ENCODE measurements around the gene LIMK2. TPM values are rescaled to one million over a fixed set of nuclear protein-coding genes. Genes with fewer than 3 reads are reported as not detected.

LIMK2 gene
- total and polyA plus RNA-seq, 2 experiments from 2014 or later, result 10.7 to 19.5 TPM

DNA sequence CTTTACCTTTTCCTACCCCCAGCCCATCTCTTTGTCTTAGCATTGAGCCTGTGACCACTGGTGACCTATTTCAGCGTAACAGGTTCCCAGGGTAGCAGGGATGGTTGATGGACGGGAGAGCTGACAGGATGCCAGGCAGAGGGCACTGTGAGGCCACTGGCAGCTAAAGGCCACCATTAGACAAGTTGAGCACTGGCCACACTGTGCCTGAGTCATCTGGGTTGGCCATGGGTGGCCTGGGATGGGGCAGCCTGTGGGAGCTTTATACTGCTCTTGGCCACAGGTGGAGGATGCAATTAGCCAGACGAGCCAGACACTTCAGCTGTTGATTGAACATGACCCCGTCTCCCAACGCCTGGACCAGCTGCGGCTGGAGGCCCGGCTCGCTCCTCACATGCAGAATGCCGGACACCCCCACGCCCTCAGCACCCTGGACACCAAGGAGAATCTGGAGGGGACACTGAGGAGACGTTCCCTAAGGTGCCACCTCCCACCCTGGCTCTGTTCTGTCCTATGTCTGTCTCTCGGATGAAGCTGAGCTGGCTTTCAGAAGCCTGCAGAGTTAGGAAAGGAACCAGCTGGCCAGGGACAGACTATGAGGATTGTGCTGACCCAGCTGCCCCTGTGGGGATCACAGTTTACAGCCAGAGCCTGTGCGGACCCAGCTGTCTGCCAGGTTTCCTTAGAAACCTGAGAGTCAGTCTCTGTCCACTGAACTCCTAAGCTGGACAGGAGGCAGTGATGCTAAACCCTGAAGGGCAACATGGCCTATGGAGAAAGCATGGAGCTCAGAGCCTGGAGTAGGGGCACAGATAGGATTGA, 50.4 kb downstream of the LIMK2 start:
- peaks cover 6% of the 10 kb centered on the region; the same call in 1 of the 2 replicates for H3K36me3 ChIP-seq (ENCODE audit: low read depth)
- H3K27me3 ChIP-seq (replicated peaks; ENCODE audit: insufficient read depth), result no peaks in the 10 kb centered on the region
- H3K27ac ChIP-seq, result no peak overlapping the region
- H3F3A ChIP-seq (ENCODE audit: insufficient read depth), result no peaks in the 10 kb centered on the region
- H3K9me3 ChIP-seq (ENCODE audit: low read depth), result no peaks in the 10 kb centered on the region
- H2AFZ ChIP-seq, result no peak overlapping the region
- no peaks in the 10 kb centered on the region for H3K9me2 ChIP-seq (ENCODE audit: insufficient read depth)
- no peak overlapping the region for H3K4me3 ChIP-seq
- H3K4me1 ChIP-seq (ENCODE audit: insufficient read depth), result no peaks in the 10 kb centered on the region
- no peak for TF ChIP-seq EZH2 (IDR thresholded peaks at IDR 0.05; ENCODE audit: insufficient read depth, poor library complexity, severe bottlenecking)
- no peak for TF ChIP-seq EZH2phosphoT487 (IDR thresholded peaks at IDR 0.05; ENCODE audit: insufficient read depth, low read depth)
- in situ Hi-C loops (cut with MboI), result no loop called here
- no peak overlapping the region for H3K9ac ChIP-seq
- DNase-seq, result no peak
- H4K20me1 ChIP-seq (ENCODE audit: insufficient read depth), result no peaks in the 10 kb centered on the region
- H3K79me2 ChIP-seq (ENCODE audit: insufficient read depth), result no peaks in the 10 kb centered on the region
- 86 to 89% methylated on average over 13 of the region's 13 CpGs for WGBS, 2 experiments (ENCODE audit: low coverage in 1 of 2, low lambda C conversion rate in 2 of 2, missing lambda C conversion rate in 2 of 2)
- H3K4me2 ChIP-seq (ENCODE audit: unreplicated experiment), result no peak overlapping the region

DNA sequence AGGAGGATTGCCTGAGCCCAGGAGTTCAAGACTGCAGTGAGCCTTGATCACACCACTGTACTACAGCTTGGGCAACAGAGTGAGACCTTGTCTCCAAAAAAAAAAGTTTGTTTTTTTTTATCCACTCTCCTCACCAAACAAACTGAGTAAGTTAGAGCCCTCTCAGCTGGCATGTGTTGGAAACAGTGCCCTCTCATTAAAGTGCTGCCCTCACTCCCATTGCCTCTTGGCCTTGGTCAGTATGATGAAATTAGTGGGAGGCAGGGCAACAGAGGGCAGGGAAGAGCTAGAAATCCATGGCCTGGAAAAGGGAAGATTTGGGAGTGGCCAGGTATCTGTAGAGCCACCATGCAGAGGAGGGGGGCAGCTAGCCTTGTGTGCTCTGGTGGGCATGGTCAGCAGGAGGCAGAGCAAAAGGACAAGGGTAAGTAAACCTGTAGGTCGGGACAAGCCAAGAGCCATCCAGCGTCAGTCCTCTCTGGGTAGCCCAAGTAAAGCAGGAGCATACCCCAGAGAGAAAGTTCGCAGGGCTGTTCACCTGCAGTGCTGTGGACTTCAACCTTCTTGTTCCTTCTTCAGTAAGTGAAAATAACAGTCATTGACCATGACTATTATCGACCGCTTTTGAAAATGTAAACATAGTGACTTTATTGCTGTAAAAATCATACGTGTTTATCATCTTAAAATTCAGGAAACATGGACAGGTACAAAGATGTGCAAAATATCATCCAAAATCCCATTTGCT, 52.0 kb downstream of the LIMK2 start:
- Histone ChIP-seq H3K9me2 (ENCODE audit: insufficient read depth) (no peaks in the 10 kb centered on the region), H3K36me3 (ENCODE audit: low read depth) (peaks cover 6% of the 10 kb centered on the region; the same call in 1 of the 2 replicates), H3K4me1 (ENCODE audit: insufficient read depth) (no peaks in the 10 kb centered on the region), H3K4me2 (ENCODE audit: unreplicated experiment) (no peak overlapping the region), H3K9ac (no peak overlapping the region), H3K27ac (no peak overlapping the region), H3K79me2 (ENCODE audit: insufficient read depth) (no peaks in the 10 kb centered on the region), H3K27me3 (replicated peaks; ENCODE audit: insufficient read depth) (no peaks in the 10 kb centered on the region), H3K9me3 (ENCODE audit: low read depth) (no peaks in the 10 kb centered on the region), H3F3A (ENCODE audit: insufficient read depth) (no peaks in the 10 kb centered on the region), H2AFZ (no peak overlapping the region), H4K20me1 (ENCODE audit: insufficient read depth) (no peaks in the 10 kb centered on the region), H3K4me3 (no peak overlapping the region)
- 95 to 97% methylated on average over 6 of the region's 6 CpGs for WGBS, 2 experiments (ENCODE audit: low coverage in 1 of 2, low lambda C conversion rate in 2 of 2, missing lambda C conversion rate in 2 of 2)
- DNase-seq, result no peak
- no peak for TF ChIP-seq EZH2 (IDR thresholded peaks at IDR 0.05; ENCODE audit: insufficient read depth, poor library complexity, severe bottlenecking)
- TF ChIP-seq EZH2phosphoT487 (IDR thresholded peaks at IDR 0.05; ENCODE audit: insufficient read depth, low read depth), result no peak
- in situ Hi-C loops (cut with MboI), result no loop called here

DNA sequence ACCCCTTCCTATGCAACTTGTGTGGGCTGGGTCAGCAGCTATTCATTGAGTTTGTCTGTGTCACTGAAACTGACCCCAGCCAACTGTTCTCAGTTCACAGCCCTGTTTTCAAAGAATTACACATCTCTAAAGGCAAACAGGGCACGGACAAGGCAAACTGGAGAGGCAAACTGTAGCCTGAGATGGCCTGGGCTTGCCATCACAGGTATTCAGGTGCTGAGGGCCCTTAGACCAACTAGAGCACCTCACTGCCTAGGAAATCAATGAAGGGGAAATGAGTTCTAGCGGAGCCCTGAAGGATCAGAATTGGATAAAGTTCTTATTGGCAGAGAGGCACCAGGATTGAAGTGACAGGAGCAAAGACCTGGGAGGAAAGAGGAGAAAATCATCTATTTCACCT, 56.2 kb downstream of the LIMK2 start:
- no peaks in the 10 kb centered on the region for H3K9me3 ChIP-seq (ENCODE audit: low read depth)
- DNase-seq, result no peak
- no peak overlapping the region for H3K4me3 ChIP-seq
- no peak overlapping the region for H2AFZ ChIP-seq
- TF ChIP-seq EZH2phosphoT487 (IDR thresholded peaks at IDR 0.05; ENCODE audit: insufficient read depth, low read depth), result no peak
- TF ChIP-seq EZH2 (IDR thresholded peaks at IDR 0.05; ENCODE audit: insufficient read depth, poor library complexity, severe bottlenecking), result no peak
- no peaks in the 10 kb centered on the region for H4K20me1 ChIP-seq (ENCODE audit: insufficient read depth)
- no peaks in the 10 kb centered on the region for H3K27me3 ChIP-seq (replicated peaks; ENCODE audit: insufficient read depth)
- in situ Hi-C loops (cut with MboI), result no loop called here
- peaks cover under 1% of the 10 kb centered on the region; the same call in 1 of the 2 replicates for H3K36me3 ChIP-seq (ENCODE audit: low read depth)
- H3K9ac ChIP-seq, result no peak overlapping the region
- H3K9me2 ChIP-seq (ENCODE audit: insufficient read depth), result no peaks in the 10 kb centered on the region
- H3F3A ChIP-seq (ENCODE audit: insufficient read depth), result no peaks in the 10 kb centered on the region
- H3K27ac ChIP-seq, result no peak overlapping the region
- no peaks in the 10 kb centered on the region for H3K79me2 ChIP-seq (ENCODE audit: insufficient read depth)
- no peak overlapping the region for H3K4me2 ChIP-seq (ENCODE audit: unreplicated experiment)
- 97% methylated on average over 2 of the region's 2 CpGs for WGBS, 2 experiments (ENCODE audit: low coverage in 1 of 2, low lambda C conversion rate in 2 of 2, missing lambda C conversion rate in 2 of 2)
- H3K4me1 ChIP-seq (ENCODE audit: insufficient read depth), result no peaks in the 10 kb centered on the region

DNA sequence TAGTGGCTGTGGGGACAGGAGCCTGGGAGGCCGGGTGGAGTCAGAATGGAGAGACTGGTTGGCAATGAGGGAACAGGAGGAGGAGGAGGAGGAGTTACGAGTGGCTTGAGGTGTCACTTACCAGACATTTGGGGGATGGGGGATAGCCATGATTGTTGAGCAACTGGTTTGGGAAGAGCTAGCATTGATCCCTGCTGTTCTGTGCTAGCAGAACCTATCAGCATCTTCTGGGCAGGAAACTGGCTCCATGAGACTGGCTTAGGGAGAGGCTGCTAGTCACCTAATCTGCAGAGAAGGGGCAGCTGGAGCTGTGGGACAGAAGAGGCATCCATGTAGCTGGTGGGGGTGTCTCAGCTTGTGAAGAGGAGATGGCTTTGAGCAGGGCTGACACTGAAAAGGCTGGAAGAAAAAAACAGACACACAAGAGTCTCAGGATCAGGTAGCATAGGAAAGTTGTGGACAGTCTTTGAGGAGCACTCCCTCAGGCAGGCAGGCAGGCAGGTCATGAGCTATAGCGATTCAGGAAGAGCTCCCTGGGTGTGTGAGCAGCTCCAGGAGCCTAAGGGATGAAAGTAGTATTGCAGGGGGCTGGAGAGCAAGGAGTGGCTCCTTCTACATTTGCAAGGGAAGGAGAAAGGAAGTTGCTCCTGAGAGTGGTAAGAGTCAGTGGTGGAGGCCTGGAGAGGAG, 57.9 kb downstream of the LIMK2 start:
- Histone ChIP-seq H3K36me3 (ENCODE audit: low read depth) (peaks cover 3% of the 10 kb centered on the region; the same call in 1 of the 2 replicates), H3K27ac (no peak overlapping the region), H3K27me3 (replicated peaks; ENCODE audit: insufficient read depth) (no peaks in the 10 kb centered on the region), H3K79me2 (ENCODE audit: insufficient read depth) (no peaks in the 10 kb centered on the region), H4K20me1 (ENCODE audit: insufficient read depth) (no peaks in the 10 kb centered on the region), H3K4me2 (ENCODE audit: unreplicated experiment) (no peak overlapping the region), H3K4me1 (ENCODE audit: insufficient read depth) (no peaks in the 10 kb centered on the region), H3K9ac (no peak overlapping the region), H2AFZ (no peak overlapping the region), H3K4me3 (no peak overlapping the region), H3F3A (ENCODE audit: insufficient read depth) (no peaks in the 10 kb centered on the region), H3K9me3 (ENCODE audit: low read depth) (no peaks in the 10 kb centered on the region), H3K9me2 (ENCODE audit: insufficient read depth) (no peaks in the 10 kb centered on the region)
- in situ Hi-C loops (cut with MboI), result no loop called here
- 53 to 94% methylated on average over 2 to 3 of the region's 3 CpGs for WGBS, 2 experiments (ENCODE audit: low coverage in 1 of 2, low lambda C conversion rate in 2 of 2, missing lambda C conversion rate in 2 of 2)
- TF ChIP-seq EZH2 (IDR thresholded peaks at IDR 0.05; ENCODE audit: insufficient read depth, poor library complexity, severe bottlenecking) (no peak), EZH2phosphoT487 (IDR thresholded peaks at IDR 0.05; ENCODE audit: insufficient read depth, low read depth) (no peak)
- no peak for DNase-seq

Measured in GM23248 (cell line).